Measurements from ENCODE around the gene HOXA7.

The HOXA7 gene

DNA sequence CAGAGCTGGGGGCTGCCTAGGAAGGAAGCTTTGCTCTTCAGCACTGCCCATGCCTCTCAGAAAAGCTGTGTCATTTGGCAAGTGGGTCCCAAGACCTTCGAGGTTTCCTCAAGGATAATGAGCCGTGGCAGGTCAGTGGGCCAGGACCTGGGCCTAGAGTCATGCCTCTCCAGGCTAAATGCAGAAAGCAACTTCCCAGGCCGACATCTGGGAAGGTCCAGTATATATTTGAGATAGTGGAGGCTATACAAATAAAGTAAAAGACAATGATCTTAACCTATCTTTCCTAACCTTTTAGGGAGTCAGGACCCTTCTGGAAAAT is 20.0 kb upstream of the HOXA7 start:
- TF ChIP-seq, protein P1, sequence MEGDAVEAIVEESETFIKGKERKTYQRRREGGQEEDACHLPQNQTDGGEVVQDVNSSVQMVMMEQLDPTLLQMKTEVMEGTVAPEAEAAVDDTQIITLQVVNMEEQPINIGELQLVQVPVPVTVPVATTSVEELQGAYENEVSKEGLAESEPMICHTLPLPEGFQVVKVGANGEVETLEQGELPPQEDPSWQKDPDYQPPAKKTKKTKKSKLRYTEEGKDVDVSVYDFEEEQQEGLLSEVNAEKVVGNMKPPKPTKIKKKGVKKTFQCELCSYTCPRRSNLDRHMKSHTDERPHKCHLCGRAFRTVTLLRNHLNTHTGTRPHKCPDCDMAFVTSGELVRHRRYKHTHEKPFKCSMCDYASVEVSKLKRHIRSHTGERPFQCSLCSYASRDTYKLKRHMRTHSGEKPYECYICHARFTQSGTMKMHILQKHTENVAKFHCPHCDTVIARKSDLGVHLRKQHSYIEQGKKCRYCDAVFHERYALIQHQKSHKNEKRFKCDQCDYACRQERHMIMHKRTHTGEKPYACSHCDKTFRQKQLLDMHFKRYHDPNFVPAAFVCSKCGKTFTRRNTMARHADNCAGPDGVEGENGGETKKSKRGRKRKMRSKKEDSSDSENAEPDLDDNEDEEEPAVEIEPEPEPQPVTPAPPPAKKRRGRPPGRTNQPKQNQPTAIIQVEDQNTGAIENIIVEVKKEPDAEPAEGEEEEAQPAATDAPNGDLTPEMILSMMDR (IDR thresholded peaks at IDR 0.05; ENCODE audit: low read depth, low read length, missing control alignments) = no peak
- H3K4me3 ChIP-seq (replicated peaks; ENCODE audit: low read depth, low read length) = peak overlapping the region; percentile 83
- no peak for DNase-seq (ENCODE audit: extremely low read depth, low read depth)

DNA sequence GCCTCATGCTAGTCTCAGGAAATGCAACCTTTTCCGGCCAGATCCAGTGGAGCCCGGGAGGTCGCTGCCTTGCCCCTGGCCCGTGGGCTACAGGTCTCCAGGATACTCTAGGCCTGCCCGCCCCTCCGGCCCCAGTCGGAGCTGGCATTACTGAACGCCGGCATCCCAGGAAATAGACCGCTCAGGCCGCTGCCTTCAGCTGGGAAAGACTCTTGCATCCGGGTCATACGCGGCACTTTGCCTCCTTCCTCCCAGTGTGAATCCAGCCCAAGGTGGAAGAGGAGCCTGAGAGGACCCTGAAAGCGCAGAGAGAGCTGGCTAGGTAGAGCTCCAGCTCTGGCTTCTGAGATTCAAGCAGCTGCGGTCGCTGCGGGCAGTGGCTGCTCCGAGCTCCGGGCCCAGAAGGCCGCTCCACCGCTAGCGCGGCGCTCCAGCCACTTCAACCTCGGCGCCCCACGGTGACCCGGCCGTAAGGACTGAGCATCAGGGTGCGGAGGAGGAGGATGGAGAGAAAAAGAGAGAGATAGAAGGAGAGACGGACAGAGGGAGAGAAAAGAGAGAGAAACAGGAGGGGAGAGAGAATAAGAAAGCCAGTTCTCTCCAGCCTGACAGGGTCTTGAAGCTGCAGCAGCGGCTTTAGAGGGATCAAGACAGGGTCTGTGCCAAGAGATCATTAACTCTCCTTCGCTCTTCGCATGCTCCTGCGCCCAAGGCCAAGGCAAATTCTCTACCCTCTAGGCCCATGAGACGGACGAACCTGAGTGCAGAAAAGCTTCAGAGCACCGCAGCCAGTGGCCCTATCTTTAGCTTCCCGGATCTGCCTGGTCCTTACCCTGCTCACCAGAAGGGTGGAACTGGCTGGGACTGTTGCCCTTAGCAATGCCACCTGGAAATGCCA is 19.4 kb upstream of the HOXA7 start:
- H3K4me3 ChIP-seq (replicated peaks; ENCODE audit: low read depth, low read length) = peak overlapping the region; percentile 83
- no peak for DNase-seq (ENCODE audit: extremely low read depth, low read depth)
- TF ChIP-seq, protein P1 (IDR thresholded peaks at IDR 0.05; ENCODE audit: low read depth, low read length, missing control alignments) = no peak

DNA sequence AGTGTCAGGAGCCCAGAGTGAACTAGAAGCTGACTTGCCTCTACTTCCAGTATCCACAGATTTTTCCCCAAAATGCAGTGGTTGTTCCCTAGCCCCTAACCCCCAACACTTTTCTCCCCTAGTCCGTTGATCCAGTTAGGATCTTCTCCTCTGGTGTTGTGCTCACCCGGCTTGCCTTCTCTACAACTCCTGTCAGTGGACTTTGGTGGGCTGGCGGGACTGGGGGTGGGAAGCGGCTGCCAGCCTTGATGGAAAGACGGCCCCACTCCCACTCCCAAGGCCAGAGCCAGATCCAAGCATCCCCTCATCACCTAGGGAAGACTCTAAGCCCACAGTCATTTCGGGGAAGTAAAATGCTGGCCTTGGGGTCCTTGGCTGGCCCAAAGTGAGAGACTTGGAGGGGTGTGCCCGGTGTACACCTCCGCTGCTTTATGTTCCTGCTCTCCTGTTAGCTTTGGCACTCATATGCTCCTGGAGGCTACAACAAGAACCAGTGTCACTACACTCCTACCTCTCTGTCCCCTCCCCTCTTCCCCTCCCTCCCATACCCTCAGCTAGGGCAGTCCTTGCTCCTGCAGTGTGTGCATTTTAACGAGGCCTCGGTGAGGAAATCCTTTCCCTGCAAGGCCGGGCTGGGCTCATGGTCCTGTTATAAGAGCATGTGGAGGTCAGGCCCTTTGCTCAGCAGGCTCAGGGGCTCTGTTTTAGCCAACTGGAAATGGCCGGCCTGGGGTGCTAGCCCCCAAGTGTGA is 18.6 kb upstream of the HOXA7 start:
- TF ChIP-seq, protein P1 (IDR thresholded peaks at IDR 0.05; ENCODE audit: low read depth, low read length, missing control alignments) = no peak
- DNase-seq (ENCODE audit: extremely low read depth, low read depth) = no peak

DNA sequence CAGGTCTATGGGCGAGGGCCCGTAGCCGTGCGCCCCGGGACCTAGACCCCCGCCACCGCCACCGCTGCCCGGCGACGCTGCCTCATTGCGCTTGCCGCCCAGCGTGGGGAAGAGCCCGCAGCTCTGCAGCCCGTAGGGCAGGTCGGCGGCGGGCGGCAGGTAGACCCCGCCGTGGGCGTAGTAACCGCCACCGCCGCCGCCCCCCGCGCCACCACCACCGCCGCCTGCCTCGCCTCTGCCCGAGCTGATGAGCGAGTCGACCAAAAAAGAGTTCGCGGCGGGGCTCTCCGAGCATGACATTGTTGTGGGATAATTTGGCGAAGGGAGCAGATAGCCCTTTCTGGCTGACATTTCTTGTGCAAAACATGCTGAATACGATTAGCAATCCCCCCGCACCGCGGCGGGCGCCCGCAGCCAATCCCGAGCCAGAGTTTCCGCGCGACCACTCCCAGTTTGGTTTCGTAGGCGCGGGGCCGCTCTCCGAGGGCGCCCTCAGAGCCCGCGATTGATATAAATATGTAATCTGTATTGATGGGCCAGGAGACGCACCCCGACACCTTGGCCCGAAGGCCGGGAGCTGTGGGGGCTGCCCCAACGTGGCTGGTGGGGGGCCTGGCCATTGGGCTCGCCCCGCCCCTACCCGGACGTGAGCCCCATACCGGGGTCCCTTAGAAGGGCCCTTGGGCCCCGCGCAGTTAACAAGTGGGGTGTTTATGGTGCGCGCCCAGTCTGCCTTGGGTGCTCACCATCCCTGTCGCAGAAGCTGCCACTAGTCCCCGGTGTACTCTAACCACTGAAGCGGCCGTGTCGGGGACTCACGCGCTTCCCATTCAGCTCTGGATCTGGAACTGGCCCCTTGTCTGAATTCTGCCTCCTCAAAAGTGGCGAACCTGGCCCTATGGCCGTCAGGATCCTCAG is 17.7 kb upstream of the HOXA7 start, which contains the start of gene HOXA10:
HOXA10 (minus strand) TSS at position 365 of the 918 bp plus-strand sequence; CDS start at position 351, 14 bp downstream.
- peak within 1 kb of the TSS; percentile 83 for H3K4me3 ChIP-seq (replicated peaks; ENCODE audit: low read depth, low read length)
- TF ChIP-seq, protein P1 (IDR thresholded peaks at IDR 0.05; ENCODE audit: low read depth, low read length, missing control alignments) = no peak
- DNase-seq (ENCODE audit: extremely low read depth, low read depth) = no peak

More for the DNA sequence above, 18.6 kb upstream of the HOXA7 start:
- peak overlapping the region; percentile 83 for H3K4me3 ChIP-seq (replicated peaks; ENCODE audit: low read depth, low read length)

DNA sequence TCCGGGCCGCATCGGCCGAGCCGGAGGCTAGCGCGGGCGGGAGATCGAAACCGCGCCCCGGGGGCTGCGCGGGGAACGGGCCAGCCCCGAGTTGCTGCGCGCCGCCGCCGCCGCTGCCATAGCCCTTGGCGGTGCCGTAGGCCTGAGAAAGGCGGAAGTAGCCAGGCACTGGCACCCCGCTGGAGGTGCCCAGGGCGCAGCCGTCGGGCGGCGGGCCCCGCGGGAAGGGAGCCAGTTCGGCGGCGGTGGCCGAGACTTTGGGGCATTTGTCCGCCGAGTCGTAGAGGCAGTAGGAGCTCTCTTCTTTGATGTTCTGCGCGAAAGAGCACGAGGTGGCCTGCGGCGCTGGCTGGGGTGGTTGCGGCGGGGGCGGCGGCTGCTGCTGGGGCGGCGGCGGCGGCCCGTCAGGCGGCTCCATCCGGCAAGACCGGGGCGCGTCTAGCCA is 17.1 kb upstream of the HOXA7 start:
- H3K4me3 ChIP-seq (replicated peaks; ENCODE audit: low read depth, low read length) = peak overlapping the region; percentile 83
- no peak for DNase-seq (ENCODE audit: extremely low read depth, low read depth)
- TF ChIP-seq, protein P1 (IDR thresholded peaks at IDR 0.05; ENCODE audit: low read depth, low read length, missing control alignments) = no peak
